GM19397 (cell line): ENCODE data around the gene ANKRD40CL.
"Not testable (repeated sequence)": the region's sequence is repeated elsewhere in the genome, so short reads cannot be mapped to it uniquely, and the experiment has no call there.

Experiments
- ATAC-seq: cut with Tn5 transposase; IDR thresholded peaks from one replicate; pipeline ENCODE4 v1.9.1; 2021; ENCODE audit warnings: mild to moderate bottlenecking, moderate library complexity; ENCODE audit not compliant: unreplicated experiment

Gene ANKRD40CL

GRCh38 chr17:50767446-50767845 lies at the start of gene ANKRD40CL:
Gene ANKRD40CL (minus strand): TSS chr17:50767518. CDS start chr17:50766913, 605 bp downstream.
- ATAC-seq, result no peak

- no peak for ATAC-seq
These were observed 49.0 kb upstream of the ANKRD40CL start for GRCh38 chr17:50816271-50816670.

DNA sequence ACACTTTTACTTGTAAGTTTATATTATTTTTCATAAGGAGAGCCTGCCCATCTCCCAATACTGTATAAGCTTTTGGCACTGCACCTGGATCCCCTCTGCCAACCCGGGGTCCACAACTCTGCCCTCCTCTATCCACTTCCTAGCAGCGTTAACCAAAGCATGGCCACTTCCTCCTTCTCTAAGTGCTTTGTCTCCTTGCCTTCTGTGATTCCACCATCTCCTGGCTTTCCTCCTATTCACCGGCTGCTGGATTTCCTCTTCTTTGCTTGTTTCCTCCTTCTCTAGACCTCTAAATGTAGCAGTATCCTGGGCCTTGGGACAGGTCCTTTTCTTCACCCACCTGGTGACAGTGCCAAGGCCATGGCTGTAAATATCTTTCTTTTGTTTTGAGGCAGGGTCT lies 48.1 kb upstream of the ANKRD40CL start:
- ATAC-seq, result no peak

DNA sequence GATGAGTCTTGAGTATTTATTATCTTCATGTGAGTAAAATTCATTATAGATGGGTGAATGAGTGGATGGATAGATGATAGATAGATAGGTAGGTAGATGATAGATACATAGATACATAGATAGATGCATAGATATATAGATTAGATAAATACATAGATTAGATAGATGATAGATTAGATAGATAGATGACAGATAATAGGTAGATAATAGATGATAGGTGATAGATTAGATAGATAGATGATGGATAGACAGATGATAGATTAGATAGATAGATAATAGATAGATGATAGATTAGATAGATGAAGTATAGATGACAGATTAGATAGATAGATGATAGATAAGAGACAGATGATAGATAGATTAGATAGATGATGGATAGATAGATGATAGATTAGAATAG lies 46.3 kb upstream of the ANKRD40CL start:
- ATAC-seq, result no peak

GRCh38 chr17:50808888-50809287 lies 41.6 kb upstream of the ANKRD40CL start:
- no peak for ATAC-seq

DNA sequence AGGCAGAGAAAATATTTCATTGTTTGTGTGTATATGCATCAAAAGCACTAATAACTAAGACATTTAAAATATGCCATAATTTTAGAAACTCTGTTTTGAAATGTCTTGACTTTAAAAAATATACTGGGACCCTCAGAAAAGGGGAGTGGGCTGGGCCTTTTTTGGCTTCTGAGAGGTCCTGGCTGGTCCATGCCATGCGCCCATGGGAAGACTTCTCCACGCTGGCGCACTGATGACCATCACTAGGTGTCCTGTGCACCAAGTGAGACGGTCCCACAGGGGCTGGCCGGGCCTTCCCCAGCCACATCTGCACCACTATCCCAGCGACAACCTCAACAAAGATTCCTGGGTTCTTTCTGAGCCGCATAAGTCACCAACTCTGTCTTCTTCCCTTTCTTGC lies 41.1 kb upstream of the ANKRD40CL start:
- ATAC-seq, result no peak

DNA sequence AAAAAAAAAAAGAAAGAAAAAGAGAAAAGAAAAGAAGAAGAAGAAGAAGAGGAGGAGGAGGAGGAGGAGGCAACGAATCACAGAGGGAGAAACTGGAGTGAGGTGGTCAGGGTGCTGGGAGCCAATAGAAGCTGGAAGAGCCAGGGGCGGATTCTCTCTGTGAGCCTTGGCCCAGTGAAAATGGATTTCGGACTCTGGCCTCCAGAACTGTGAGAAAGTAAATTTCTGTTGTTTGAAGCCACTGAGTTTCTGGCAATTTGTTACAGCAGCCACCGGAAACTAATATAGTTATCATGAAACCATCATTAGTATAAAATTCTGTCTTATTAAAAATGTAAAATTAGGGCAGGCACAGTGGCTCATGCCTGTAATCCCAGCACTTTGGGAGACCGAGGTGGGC lies 40.4 kb upstream of the ANKRD40CL start:
- ATAC-seq, result no peak

GRCh38 chr17:50807009-50807408 lies 39.7 kb upstream of the ANKRD40CL start:
- ATAC-seq, result no peak

DNA sequence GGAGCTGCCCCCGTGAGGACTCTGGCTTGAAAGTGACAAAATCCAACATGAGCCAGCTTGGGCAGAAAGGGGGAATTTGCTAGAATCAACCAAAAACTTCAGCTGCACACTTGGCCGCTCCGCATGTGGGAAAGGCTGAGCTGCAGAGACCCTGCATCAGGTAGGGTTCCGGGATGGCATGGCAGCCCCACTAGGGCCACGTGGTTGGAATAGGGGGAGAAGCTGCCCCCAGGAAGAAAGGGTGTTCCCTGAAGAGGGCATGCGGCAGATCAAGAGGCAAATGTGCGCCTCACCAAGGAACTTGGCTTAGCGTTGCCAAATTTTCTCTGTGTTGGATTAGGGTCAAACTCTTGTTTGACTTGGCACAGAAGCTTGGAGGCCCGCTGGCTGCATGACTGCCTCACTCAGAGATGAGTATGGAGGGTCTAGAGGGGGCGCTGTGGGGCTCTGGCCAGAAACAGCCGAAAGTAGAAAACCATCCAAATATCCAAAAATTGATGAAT lies 38.9 kb upstream of the ANKRD40CL start:
- ATAC-seq, result no peak

DNA sequence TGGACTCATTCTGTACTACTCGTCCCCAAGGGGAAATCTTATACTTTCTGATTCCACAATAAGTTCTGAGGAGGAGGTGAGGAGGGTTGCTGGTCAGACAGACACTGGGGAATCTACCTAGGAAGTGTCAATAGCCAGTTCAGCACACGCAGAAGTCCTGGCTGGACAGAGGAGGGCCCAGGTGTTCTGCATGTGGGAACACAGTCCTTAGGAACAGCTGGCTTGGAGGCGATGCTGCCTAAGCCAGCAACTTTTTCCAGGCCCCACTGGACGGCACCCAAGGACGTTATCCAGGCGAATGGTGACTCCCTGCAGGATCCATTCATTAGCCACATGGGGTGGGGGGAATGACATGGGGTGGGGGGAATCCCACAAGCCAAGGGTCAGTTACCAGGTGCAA lies 38.2 kb upstream of the ANKRD40CL start:
- no peak for ATAC-seq

DNA sequence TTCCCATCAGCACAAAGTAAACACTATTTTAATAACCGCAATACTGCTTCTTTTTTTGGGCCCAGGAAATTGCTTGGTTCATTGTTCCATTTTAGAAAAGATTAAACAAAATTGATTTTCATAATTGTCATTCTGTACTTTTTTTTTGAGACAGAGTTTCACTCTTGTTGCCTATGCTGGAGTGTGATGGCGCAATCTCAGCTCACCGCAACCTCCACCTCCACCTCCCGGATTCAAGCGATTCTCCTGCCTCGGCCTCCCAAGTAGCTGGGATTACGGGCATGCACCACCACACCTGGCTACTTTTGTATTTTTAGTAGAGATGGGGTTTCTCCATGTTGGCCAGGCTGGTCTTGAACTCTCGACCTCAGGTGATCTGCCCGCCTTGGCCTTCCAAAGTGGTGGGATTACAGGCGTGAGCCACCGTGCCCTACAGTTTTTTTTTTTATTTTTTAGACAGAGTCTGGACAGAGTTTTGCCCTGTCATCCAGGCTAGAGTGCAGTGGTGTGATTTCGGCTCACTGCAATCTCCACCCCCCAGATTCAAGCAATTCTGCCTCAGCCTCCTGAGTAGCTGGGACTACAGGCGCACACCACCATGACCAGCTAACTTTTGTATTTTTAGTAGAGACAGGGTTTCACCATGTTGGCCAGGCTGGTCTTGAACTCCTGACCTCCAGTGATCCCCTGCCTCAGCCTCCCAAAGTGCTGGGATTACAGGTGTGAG lies 37.6 kb upstream of the ANKRD40CL start:
- ATAC-seq, result not testable (repeated sequence)

- no peak for ATAC-seq
These were observed 36.4 kb upstream of the ANKRD40CL start for GRCh38 chr17:50803676-50804075.

DNA sequence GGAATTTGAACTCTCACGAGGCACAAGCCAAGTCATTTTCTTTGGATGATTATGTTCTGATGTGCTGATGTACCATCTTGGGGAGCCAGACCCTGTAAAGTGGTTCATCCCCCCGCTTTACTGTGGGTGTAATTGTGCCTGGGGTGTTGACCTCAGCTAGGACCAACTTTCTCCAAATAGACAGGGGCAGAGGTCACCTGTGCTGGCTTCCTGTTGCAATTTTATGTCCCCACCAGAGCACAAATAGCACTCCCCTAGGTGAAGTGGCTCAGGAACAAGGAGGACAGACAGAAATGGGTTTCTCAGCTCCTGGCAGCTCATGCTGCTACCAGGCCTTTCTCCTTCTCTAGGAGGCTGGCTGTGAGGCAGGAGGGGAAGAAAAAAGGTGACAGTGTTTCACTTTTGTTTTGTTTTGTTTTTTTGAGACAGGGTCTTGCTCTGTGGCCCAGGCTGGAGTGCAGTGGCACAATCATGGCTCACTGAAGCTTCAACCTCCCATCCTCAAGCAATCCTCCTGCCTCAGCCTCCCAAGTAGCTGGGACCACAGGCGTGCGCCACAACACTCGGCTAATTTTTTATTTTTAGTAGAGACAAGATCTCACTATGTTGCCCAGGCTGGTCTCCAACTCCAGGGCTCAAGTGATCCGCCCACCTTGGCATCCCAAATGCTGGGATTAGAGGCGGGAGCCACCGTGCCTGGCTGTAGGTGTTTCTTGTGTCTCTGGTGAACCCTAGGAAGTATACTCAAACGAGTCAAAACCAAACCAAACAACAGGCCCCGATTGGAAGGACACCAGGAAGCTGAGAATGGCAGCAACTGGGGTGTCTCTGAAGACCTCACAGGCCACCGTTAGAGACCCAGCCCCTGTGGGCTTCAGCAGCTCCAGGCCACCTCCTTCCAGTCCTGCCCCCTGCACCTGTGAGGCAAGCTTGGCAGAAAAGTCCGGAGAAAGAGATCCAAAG lies 35.6 kb upstream of the ANKRD40CL start:
- ATAC-seq, result no peak

- ATAC-seq, result no peak
These were observed 32.9 kb upstream of the ANKRD40CL start for GRCh38 chr17:50800196-50800700.

DNA sequence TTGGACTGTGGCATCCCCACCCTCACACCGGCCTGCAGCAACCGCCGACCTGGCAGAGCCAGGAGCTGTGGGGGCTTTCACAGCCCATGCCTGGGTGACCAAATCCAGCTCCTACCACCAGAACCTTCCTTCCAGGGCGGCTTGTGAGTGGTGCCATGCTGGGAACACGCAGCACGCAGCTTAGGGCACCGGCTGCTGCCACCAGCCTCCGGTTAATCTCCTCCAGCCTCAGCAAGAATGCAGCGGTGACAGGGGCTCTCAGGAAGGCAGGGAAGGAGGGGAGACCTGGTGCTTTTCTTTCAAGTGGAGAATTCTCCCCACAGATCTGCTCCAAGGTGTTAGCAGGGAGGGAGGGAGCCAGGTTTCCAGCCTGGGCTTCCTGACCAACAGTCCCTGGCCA lies 32.3 kb upstream of the ANKRD40CL start:
- ATAC-seq, result no peak

- no peak for ATAC-seq
These were observed 31.3 kb upstream of the ANKRD40CL start for GRCh38 chr17:50798424-50799288.

- no peak for ATAC-seq
These were observed 30.0 kb upstream of the ANKRD40CL start for GRCh38 chr17:50797135-50797810.

- no peak for ATAC-seq
These were observed 27.0 kb upstream of the ANKRD40CL start for GRCh38 chr17:50794361-50794760.

- ATAC-seq, result no peak
These were observed 25.7 kb upstream of the ANKRD40CL start for GRCh38 chr17:50793007-50793406.

GRCh38 chr17:50792132-50792531 lies 24.8 kb upstream of the ANKRD40CL start:
- no peak for ATAC-seq
